OCI-LY7 (cell line): Measurements from ENCODE around the gene GATAD2A. TPM values are rescaled to one million over a fixed set of nuclear protein-coding genes. Genes with fewer than 3 reads are reported as not detected.
"Not testable (repeated sequence)": the region's sequence is repeated elsewhere in the genome, so short reads cannot be mapped to it uniquely, and the experiment has no call there.

Experiments
- BruUV-seq: library from RNA; stranded (reverse); fragments of 400-500 nt; replicated peaks from 2 replicates; lab custom pipeline; 2021; lab: Mats Ljungman, UMichigan
- CTCF ChIA-PET: fragments of 300-600 bp; sonication (Branson Sonifier 250); formaldehyde crosslinking; loops from one replicate; lab custom pipeline; 2022; ENCODE audit warnings: antibody characterized with exemption; ENCODE audit not compliant: unreplicated experiment; lab: Charles Lee
- POLR2A ChIA-PET: fragments of 300-600 bp; sonication (Branson Sonifier 250); formaldehyde crosslinking; loops from one replicate; lab custom pipeline; 2022; ENCODE audit warnings: antibody characterized with exemption; lab: Charles Lee
- DNase-seq: peaks from one replicate; pipeline ENCODE4 v3.0.0-alpha.2; 2015; ENCODE audit warnings: low spot score
- H2AFZ ChIP-seq: fragments of 200-600 bp; sonication (generic), shearing (Covaris generic); 2 replicates; pipeline ENCODE4 v1.6.1; 2014; ENCODE audit warnings: mild to moderate bottlenecking, antibody characterized with exemption, low read length, moderate library complexity
- H3K27ac ChIP-seq: fragments of 200-600 bp; sonication (generic); 2 replicates; pipeline ENCODE4 v1.5.1; 2014; ENCODE audit warnings: mixed run types, low read depth, mild to moderate bottlenecking, moderate library complexity, low read length, inconsistent platforms; ENCODE audit not compliant: poor library complexity, severe bottlenecking
- H3K36me3 ChIP-seq: fragments of 200-600 bp; sonication (generic); 2 replicates; pipeline ENCODE4 v1.6.1; 2014; ENCODE audit warnings: mild to moderate bottlenecking, antibody characterized with exemption, low read length, moderate library complexity, mixed read lengths; ENCODE audit not compliant: insufficient read depth
- H3K4me1 ChIP-seq: fragments of 200-600 bp; sonication (generic); 2 replicates; pipeline ENCODE4 v1.5.1; 2014; ENCODE audit warnings: mild to moderate bottlenecking, low read length; ENCODE audit not compliant: insufficient read depth, poor library complexity, severe bottlenecking
- H3K4me2 ChIP-seq: fragments of 200-600 bp; sonication (generic); 2 replicates; pipeline ENCODE4 v1.6.1; 2014; ENCODE audit warnings: mild to moderate bottlenecking, low read length
- H3K4me3 ChIP-seq: fragments of 200-600 bp; sonication (generic); 2 replicates; pipeline ENCODE4 v1.5.1; 2014; ENCODE audit warnings: mild to moderate bottlenecking, low read depth, low read length; ENCODE audit not compliant: poor library complexity, severe bottlenecking
- H3K79me2 ChIP-seq: fragments of 200-600 bp; sonication (generic); 2 replicates; pipeline ENCODE4 v1.6.1; 2016; ENCODE audit warnings: low read depth, mild to moderate bottlenecking, low read length, moderate library complexity, mixed read lengths; ENCODE audit not compliant: insufficient read depth
- H3K9me2 ChIP-seq: fragments of 200-600 bp; sonication (generic); 2 replicates; pipeline ENCODE4 v1.6.1; 2016; ENCODE audit warnings: mild to moderate bottlenecking, low read length, mixed read lengths; ENCODE audit not compliant: insufficient read depth
- H3K9me3 ChIP-seq: fragments of 200-600 bp; sonication (generic); 2 replicates; pipeline ENCODE4 v1.6.1; 2014; ENCODE audit warnings: mild to moderate bottlenecking, mixed run types, low read length, mixed read lengths
- H4K20me1 ChIP-seq: fragments of 200-600 bp; sonication (generic); 2 replicates; pipeline ENCODE4 v1.6.1; 2014; ENCODE audit warnings: mild to moderate bottlenecking, antibody characterized with exemption, low read length, moderate library complexity, mixed read lengths; ENCODE audit not compliant: insufficient read depth
- EZH2phosphoT487 ChIP-seq: fragments of 200-600 bp; sonication (generic); IDR thresholded peaks from 2 replicates; pipeline ENCODE4 v1.6.1; 2018; ENCODE audit warnings: low read depth, borderline replicate concordance, mild to moderate bottlenecking, mixed run types, antibody characterized with exemption, low read length, moderate library complexity, mixed read lengths
- intact Hi-C: fragments of 100-400 bp; cut with micrococcal nuclease; formaldehyde crosslinking; loops from one replicate; pipeline ENCODE4 v1.10.0; 2022; ENCODE audit not compliant: unreplicated experiment
- total RNA-seq, 2 experiments: library from RNA; depleted of rRNA in 1 of 2; stranded (reverse); fragments of >200 nt in 1 of 2; shearing (Covaris generic) in 1 of 2; gene quantifications; 2 replicates each; pipeline ENCODE4 v1.2.3, GENCODE V29; 2014 to 2022
- TF ChIP-seq, protein P1 (sequence below): fragments of 200-600 bp; sonication (generic); conservative IDR thresholded peaks from 2 replicates; pipeline ENCODE4 v1.5.1; 2014; ENCODE audit warnings: mild to moderate bottlenecking, antibody characterized with exemption, low read length, moderate library complexity, mixed read lengths

GATAD2A gene
- total RNA-seq, 2 experiments from 2014 or later: 62.8 to 156 TPM

DNA sequence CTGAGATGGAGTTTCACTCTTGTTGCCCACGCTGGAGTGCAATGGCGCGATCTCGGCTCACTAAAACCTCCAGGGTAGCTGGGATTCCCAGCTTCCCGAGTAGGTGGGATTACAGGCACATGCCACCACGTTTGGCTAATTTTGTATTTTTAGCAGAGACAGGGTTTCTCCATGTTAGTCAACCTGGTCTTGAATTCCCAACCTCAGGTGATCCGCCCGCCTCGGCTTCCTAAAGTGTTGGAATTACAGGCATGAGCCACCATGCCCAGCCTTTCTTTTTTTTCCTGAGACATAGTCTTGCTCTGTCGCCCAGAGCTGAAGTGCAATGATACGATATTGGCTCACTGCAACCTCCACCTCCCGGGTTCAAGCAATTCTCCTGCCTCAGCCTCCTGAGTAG is 25.2 kb upstream of the GATAD2A start:
- intact Hi-C loops, CTCF ChIA-PET, H3K4me3 ChIP-seq, H4K20me1 ChIP-seq, H3K9me3 ChIP-seq, DNase-seq, H3K9me2 ChIP-seq, H3K79me2 ChIP-seq, BruUV-seq, H2AFZ ChIP-seq, H3K36me3 ChIP-seq: not testable (repeated sequence)
- peak overlapping the region; percentile 58 for H3K4me2 ChIP-seq
- peaks cover 38% of the 10 kb centered on the region for H3K4me1 ChIP-seq
- POLR2A ChIA-PET: interaction anchor here (0.8 kb wide), 1 partner anchor 36 kb away, joined by 3 read pairs; no protein-coding TSS in a partner anchor
- H3K27ac ChIP-seq: peak overlapping the region; percentile 60

DNA sequence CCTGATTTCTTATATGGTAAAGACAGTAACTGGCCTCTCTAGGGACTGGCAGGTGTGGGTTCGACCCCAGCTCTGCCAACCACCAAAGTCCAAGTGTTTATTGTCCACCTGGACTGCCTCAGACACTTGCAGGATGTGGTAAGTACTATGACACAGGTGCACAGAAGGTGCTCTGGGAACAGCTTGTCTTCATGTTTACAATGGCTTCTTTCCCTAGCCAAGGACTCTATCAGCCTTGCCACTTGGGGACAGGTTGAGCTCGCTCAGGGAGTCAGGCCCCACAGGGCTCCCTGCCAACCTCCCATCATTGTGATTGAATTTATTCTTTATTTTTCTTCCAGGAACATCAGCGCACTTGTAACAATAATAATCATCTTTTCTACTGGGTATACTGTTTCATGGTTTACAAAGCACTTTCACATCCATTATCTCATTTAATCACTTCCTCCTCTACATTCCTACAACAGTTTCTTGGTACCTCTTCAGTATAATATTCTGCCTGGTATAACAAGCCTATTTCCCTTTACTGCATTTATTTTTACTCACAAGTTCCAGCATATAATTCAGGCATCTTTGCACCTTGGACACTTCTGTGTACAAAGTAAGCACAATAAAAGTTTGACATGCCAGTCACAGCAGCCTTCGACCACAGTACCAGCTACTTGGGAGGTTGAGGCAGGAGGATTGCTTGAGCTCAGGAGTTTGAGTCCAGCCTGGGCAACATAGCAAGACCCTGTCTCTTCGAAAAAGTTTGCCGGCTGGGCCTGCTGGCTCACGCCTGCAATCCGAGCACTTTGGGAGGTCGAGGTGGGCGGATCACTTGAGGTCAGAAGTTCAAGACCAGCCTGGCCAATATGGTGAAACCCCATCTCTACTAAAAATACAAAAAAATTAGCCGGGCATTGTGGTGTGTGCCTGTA is 24.2 kb upstream of the GATAD2A start:
- intact Hi-C loops: no loop called here
- Histone ChIP-seq H3K9me3 (no peaks in the 10 kb centered on the region), H3K79me2 (peaks cover 2% of the 10 kb centered on the region; the same call in 1 of the 2 replicates), H3K36me3 (no peaks in the 10 kb centered on the region), H2AFZ (no peak overlapping the region; the same call in 1 of the 2 replicates), H4K20me1 (no peaks in the 10 kb centered on the region), H3K4me1 (peaks cover 35% of the 10 kb centered on the region), H3K27ac (peak overlapping the region; percentile 60), H3K9me2 (no peaks in the 10 kb centered on the region), H3K4me2 (peak overlapping the region; percentile 58), H3K4me3 (peak overlapping the region; percentile 22)
- DNase-seq: peak; percentile 77
- TF ChIP-seq, protein P1, sequence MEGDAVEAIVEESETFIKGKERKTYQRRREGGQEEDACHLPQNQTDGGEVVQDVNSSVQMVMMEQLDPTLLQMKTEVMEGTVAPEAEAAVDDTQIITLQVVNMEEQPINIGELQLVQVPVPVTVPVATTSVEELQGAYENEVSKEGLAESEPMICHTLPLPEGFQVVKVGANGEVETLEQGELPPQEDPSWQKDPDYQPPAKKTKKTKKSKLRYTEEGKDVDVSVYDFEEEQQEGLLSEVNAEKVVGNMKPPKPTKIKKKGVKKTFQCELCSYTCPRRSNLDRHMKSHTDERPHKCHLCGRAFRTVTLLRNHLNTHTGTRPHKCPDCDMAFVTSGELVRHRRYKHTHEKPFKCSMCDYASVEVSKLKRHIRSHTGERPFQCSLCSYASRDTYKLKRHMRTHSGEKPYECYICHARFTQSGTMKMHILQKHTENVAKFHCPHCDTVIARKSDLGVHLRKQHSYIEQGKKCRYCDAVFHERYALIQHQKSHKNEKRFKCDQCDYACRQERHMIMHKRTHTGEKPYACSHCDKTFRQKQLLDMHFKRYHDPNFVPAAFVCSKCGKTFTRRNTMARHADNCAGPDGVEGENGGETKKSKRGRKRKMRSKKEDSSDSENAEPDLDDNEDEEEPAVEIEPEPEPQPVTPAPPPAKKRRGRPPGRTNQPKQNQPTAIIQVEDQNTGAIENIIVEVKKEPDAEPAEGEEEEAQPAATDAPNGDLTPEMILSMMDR: no peak
- no peak for TF ChIP-seq EZH2phosphoT487
- POLR2A ChIA-PET: no interaction called here
- BruUV-seq: no TSS peak
- CTCF ChIA-PET: no interaction called here

DNA sequence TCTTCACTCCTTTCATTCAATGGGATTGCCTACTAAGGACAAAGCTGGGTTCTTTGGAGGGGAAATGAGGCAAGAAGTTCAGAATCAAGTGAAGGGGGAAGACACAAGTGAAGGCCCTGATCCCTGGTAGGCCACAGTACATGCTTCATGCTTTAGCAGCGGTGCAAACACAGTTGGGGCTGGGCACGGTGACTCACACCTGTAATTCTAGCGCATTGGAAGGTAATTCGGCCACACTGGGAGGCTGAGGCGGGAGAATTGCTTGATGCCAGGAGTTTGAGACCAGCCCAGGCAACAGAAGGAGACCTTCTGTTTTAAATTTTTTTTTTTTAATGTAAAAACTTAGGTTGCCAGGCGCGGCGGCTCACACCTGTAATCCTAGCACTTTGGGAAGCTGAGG is 23.4 kb upstream of the GATAD2A start:
- H3K4me1 ChIP-seq: peaks cover 41% of the 10 kb centered on the region
- TF ChIP-seq, protein P1: no peak
- TF ChIP-seq EZH2phosphoT487: no peak
- no peaks in the 10 kb centered on the region for H3K9me3 ChIP-seq
- H2AFZ ChIP-seq: no peak overlapping the region
- no TSS peak for BruUV-seq
- ChIA-PET CTCF (no interaction called here), POLR2A (no interaction called here)
- intact Hi-C loops: no loop called here
- H3K27ac ChIP-seq: no peak overlapping the region
- H3K4me3 ChIP-seq: no peak overlapping the region
- no peak for DNase-seq
- peaks cover 6% of the 10 kb centered on the region; the same call in 1 of the 2 replicates for H4K20me1 ChIP-seq
- H3K4me2 ChIP-seq: no peak overlapping the region
- peaks cover 10% of the 10 kb centered on the region; the same call in 1 of the 2 replicates for H3K79me2 ChIP-seq
- no peaks in the 10 kb centered on the region for H3K9me2 ChIP-seq
- no peaks in the 10 kb centered on the region for H3K36me3 ChIP-seq
